Adrenal gland (tissue), 5 donors: ENCODE results near the gene SRBD1.

Experiments
- CTCF ChIP-seq, 6 experiments: fragments of 450-650 bp in 4 of 6; fragments of 200-600 bp in 2 of 6; sonication (generic) in 1 of 6; IDR thresholded peaks; 1 replicate in 5 of 6; 2 replicates in 1 of 6; pipeline versions ENCODE4 v1.5.1 to v1.8.0; 2016 to 2021; ENCODE audit warnings: antibody characterized with exemption in 6 of 6, mild to moderate bottlenecking in 2 of 6, moderate library complexity in 1 of 6
- POLR2A ChIP-seq, 2 donors: fragments of 450-650 bp; IDR thresholded peaks; one replicate each; pipeline ENCODE4 v1.6.1; 2017; ENCODE audit warnings: antibody characterized with exemption in 2 of 2, mild to moderate bottlenecking in 2 of 2, moderate library complexity in 1 of 2
- donor health status: DM: no; HTN: no; CAD: no.

- TF ChIP-seq POLR2A (IDR thresholded peaks at IDR 0.05): no peak
- no peak for TF ChIP-seq CTCF (IDR thresholded peaks at IDR 0.05)
Observed at GRCh38 chr2:45634223-45634622, 23.2 kb upstream of the SRBD1 start.
